ENCODE measurements around the gene XNDC1N.
"Not testable (repeated sequence)": the region's sequence is repeated elsewhere in the genome, so short reads cannot be mapped to it uniquely, and the experiment has no call there.

GRCh38 chr11:71888335-71889010 is 39.9 kb downstream of the XNDC1N start:
- not testable (repeated sequence) for TF ChIP-seq CTCF, POLR2A (IDR thresholded peaks at IDR 0.05)
